ACC112 (cell line): Measurements from ENCODE around the gene DENND2C.

Source experiments
- H2AFZ ChIP-seq: fragments of 200-600 bp; sonication (generic); one replicate; pipeline ENCODE4 v1.6.0; 2017; ENCODE audit warnings: antibody characterized with exemption, low read length; ENCODE audit not compliant: unreplicated experiment
- H3K27ac ChIP-seq: fragments of 200-600 bp; sonication (generic); 2 replicates; pipeline ENCODE4 v1.5.1; 2014; ENCODE audit warnings: low read depth, mild to moderate bottlenecking, antibody characterized with exemption, low read length, moderate library complexity
- H3K27me3 ChIP-seq: fragments of 200-600 bp; sonication (generic); 2 replicates; pipeline ENCODE4 v1.6.1; 2014; ENCODE audit warnings: mild to moderate bottlenecking, antibody characterized with exemption, low read length, moderate library complexity, mixed read lengths; ENCODE audit not compliant: insufficient read depth
- H3K36me3 ChIP-seq: fragments of 200-600 bp; sonication (generic); 2 replicates; pipeline ENCODE4 v1.6.1; 2016; ENCODE audit warnings: mild to moderate bottlenecking, antibody characterized with exemption, low read length, moderate library complexity, mixed read lengths; ENCODE audit not compliant: insufficient read depth
- H3K4me1 ChIP-seq: fragments of 200-600 bp; sonication (generic); one replicate; pipeline ENCODE4 v1.6.1; 2016; ENCODE audit warnings: low read length, mixed read lengths; ENCODE audit not compliant: insufficient read depth, unreplicated experiment, control insufficient read depth
- H3K4me3 ChIP-seq: fragments of 200-600 bp; sonication (generic); 2 replicates; pipeline ENCODE4 v1.5.1; 2014; ENCODE audit warnings: mild to moderate bottlenecking, low read depth, low read length
- H3K79me2 ChIP-seq: fragments of 200-600 bp; sonication (generic); one replicate; pipeline ENCODE4 v1.6.0; 2016; ENCODE audit warnings: low read length; ENCODE audit not compliant: control insufficient read depth, unreplicated experiment, insufficient read depth

The DENND2C gene

DNA sequence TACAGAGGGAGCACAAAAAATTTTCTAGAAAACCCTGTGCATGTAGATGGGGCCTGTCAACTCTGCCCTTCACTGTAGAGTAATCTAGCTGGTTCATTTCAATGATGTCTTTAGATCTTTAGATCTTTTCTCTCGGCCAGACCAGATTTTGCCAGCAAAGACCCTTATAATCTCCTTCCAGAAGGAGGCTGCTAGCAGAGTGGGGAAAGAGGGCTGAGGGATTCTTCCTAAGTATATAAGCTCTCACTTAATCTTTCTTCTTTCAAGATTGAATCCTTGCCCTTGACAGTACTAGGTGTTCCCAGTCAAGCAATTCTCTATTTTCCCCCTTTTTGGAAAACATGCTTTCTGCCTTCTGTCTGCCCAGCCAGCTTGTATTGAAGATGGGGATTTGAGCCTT is 122.8 kb downstream of the DENND2C start:
- H3K27me3 ChIP-seq, result no peaks in the 10 kb centered on the region
- no peaks in the 10 kb centered on the region for H3K4me1 ChIP-seq
- no peaks in the 10 kb centered on the region for H3K36me3 ChIP-seq
- H3K27ac ChIP-seq, result no peak overlapping the region
- no peak overlapping the region for H3K4me3 ChIP-seq
- H2AFZ ChIP-seq, result no peak overlapping the region
- no peaks in the 10 kb centered on the region for H3K79me2 ChIP-seq

DNA sequence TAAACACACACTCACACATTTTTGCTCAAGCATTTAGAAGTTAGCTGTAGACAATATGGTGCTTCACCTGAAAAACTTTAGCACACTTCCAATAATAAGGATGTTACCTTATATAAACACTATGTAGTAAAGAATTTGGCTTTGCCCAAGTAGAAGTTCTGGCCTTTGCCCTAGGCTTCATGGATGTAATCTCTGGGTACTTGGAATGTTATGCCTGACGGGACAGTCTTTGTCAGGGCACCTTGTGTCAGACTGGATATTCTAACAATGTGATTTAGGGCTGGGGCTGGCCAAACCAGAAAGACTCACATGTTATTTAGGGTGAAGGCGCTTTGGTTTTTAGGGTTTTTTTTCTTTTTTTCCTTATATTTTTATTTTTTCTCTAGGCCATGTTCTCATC is 124.1 kb downstream of the DENND2C start:
- Histone ChIP-seq H2AFZ (no peak overlapping the region), H3K4me1 (no peaks in the 10 kb centered on the region), H3K79me2 (no peaks in the 10 kb centered on the region), H3K27me3 (no peaks in the 10 kb centered on the region), H3K27ac (no peak overlapping the region), H3K36me3 (no peaks in the 10 kb centered on the region), H3K4me3 (no peak overlapping the region)

DNA sequence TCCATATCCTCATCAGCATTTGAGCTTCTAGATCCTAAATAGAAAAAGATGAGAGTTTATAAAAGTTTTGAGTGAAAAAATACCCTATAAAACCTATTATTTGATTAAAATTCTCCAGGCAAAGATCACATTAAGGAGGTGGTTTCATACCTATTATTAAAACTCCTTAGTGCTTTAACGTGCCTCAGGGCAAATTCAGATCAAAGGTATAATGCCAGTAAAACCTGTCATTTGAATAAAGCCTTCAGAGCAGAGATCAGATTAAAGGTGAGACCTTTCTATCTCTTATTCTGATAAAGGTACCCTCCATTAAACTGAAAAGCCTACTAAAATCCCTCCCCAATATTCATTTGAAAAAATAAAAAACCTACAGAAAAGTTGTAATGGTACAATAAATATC is 124.5 kb downstream of the DENND2C start:
- no peaks in the 10 kb centered on the region for H3K4me1 ChIP-seq
- H3K4me3 ChIP-seq, result no peak overlapping the region
- H3K79me2 ChIP-seq, result no peaks in the 10 kb centered on the region
- no peak overlapping the region for H2AFZ ChIP-seq
- no peak overlapping the region for H3K27ac ChIP-seq
- H3K36me3 ChIP-seq, result no peaks in the 10 kb centered on the region
- no peaks in the 10 kb centered on the region for H3K27me3 ChIP-seq

DNA sequence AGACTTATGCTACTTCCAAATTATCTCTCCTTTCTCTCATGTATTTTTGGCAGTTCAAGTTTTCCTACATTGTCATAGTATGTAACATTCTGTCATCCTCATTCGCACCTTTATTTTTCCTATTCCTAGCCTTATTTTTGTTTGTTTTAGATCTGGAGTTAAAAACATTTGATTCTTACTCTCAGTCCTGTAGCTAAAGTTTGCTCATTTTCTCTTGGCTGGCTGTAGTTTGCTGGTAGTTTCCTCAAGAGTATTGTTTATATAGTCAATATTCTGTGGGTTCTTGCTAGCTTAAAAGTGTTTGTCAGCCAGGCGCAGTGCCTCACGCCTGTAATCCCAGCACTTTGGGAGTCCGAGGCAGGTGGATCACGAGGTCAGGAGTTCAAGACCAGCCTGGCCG is 129.0 kb downstream of the DENND2C start:
- H3K4me3 ChIP-seq, result no peak overlapping the region
- no peaks in the 10 kb centered on the region for H3K27me3 ChIP-seq
- H3K79me2 ChIP-seq, result no peaks in the 10 kb centered on the region
- no peak overlapping the region for H3K27ac ChIP-seq
- no peaks in the 10 kb centered on the region for H3K4me1 ChIP-seq
- no peak overlapping the region for H2AFZ ChIP-seq
- H3K36me3 ChIP-seq, result no peaks in the 10 kb centered on the region

DNA sequence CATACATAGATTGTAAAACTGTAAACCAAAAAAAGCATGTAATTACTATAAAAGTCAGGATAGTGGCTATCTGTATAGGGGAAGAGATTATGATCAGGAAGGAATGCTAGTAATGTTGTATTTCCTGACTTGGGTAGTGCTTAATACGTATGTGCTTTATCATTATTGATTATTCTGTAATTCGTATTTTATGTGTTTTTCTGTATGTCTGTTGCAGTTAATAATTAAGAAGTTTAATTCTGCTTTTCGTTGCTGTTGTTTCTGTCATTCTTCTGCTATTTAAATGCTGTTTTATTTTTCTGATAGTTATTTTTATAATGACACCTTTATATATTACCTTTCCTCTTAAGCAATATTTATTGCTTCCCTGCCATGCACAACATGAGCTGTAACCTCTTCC is 129.6 kb downstream of the DENND2C start:
- H3K4me3 ChIP-seq, result no peak overlapping the region
- H3K27me3 ChIP-seq, result no peaks in the 10 kb centered on the region
- H3K79me2 ChIP-seq, result no peaks in the 10 kb centered on the region
- no peak overlapping the region for H2AFZ ChIP-seq
- H3K4me1 ChIP-seq, result no peaks in the 10 kb centered on the region
- H3K36me3 ChIP-seq, result no peaks in the 10 kb centered on the region
- H3K27ac ChIP-seq, result no peak overlapping the region

DNA sequence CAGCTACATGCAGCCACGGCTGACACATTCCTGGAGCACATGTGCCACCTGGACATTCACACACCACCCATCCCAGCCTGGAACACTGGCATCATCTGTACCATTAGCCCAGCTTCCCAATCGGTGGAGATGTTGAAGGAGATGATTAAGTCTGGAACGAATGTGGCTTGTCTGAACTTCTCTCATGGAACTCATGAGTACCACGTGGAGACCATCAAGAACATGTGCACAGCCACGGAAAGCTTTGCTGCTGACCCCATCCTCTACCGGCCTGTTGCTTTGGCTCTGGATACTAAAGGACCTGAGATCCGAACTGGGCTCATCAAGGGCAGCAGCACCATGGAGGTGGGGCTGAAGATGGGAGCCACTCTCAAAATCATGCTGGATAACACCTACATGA is 133.8 kb downstream of the DENND2C start:
- no peaks in the 10 kb centered on the region for H3K36me3 ChIP-seq
- no peaks in the 10 kb centered on the region for H3K4me1 ChIP-seq
- no peaks in the 10 kb centered on the region for H3K27me3 ChIP-seq
- no peak overlapping the region for H2AFZ ChIP-seq
- H3K27ac ChIP-seq, result no peak overlapping the region
- no peak overlapping the region for H3K4me3 ChIP-seq
- H3K79me2 ChIP-seq, result no peaks in the 10 kb centered on the region

DNA sequence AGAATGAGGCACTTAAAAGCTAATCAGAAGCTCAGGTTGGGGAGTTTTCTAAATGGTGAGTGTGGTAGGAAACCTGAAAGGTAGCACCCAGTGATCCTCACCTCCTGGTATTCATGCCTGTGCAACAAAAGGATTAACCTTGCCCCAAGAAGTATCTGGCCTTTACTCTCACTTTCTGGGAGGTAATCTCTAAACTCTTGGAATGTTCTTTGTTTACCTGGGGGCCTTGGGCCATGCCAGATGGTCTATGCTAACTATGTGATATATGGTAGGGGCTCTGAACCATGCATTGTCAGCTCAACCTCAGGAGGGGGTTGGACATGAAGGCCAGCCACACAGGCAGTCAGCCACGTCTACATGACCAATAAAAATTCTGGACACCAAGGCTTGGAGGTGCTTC is 134.4 kb downstream of the DENND2C start:
- no peak overlapping the region for H3K4me3 ChIP-seq
- no peaks in the 10 kb centered on the region for H3K79me2 ChIP-seq
- H3K4me1 ChIP-seq, result no peaks in the 10 kb centered on the region
- no peak overlapping the region for H3K27ac ChIP-seq
- H3K27me3 ChIP-seq, result no peaks in the 10 kb centered on the region
- H2AFZ ChIP-seq, result no peak overlapping the region
- no peaks in the 10 kb centered on the region for H3K36me3 ChIP-seq
